ENCODE data around the gene SLC13A3.

DNA sequence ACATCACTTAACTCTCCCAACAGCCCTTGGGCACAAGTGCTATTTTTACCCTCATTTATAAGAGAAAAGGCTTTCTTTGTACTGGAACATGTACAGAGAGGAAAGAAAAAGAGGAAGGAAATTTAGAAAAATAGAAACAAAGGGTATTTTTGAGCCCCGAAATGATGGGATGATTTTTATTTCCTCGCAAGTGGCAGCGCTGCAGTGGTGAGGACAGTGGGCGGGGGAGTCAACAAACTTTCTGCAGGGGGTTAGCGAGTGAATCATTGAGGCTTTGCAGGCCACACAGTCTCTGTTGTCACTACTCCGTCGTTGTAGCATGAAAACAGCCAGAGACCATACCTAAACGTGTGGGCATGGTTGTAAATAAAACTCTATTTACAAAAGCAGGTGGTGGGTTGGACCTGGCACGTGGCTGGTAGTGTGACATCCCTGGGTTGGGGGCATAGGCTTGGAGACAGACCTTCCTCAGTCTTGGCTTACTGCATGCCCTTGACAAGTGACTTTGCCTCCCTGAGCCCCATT is 75.3 kb downstream of the SLC13A3 start:
- no peak for TF ChIP-seq POLR2A (IDR thresholded peaks at IDR 0.05)
- TF ChIP-seq, protein P1, sequence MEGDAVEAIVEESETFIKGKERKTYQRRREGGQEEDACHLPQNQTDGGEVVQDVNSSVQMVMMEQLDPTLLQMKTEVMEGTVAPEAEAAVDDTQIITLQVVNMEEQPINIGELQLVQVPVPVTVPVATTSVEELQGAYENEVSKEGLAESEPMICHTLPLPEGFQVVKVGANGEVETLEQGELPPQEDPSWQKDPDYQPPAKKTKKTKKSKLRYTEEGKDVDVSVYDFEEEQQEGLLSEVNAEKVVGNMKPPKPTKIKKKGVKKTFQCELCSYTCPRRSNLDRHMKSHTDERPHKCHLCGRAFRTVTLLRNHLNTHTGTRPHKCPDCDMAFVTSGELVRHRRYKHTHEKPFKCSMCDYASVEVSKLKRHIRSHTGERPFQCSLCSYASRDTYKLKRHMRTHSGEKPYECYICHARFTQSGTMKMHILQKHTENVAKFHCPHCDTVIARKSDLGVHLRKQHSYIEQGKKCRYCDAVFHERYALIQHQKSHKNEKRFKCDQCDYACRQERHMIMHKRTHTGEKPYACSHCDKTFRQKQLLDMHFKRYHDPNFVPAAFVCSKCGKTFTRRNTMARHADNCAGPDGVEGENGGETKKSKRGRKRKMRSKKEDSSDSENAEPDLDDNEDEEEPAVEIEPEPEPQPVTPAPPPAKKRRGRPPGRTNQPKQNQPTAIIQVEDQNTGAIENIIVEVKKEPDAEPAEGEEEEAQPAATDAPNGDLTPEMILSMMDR (IDR thresholded peaks at IDR 0.05 in 4 of 5, conservative IDR thresholded peaks at IDR 0.05 in 1 of 5) = no peak

Data from gastrocnemius medialis (tissue), 4 donors.